GM18517 (cell line): ENCODE results near the gene GPR179.
A peak's percentile ranks its signal among the peaks of the same experiment; 100 is the strongest.

Source experiments
- ATAC-seq: cut with Tn5 transposase; IDR thresholded peaks from one replicate; pipeline ENCODE4 v1.9.1; 2021; ENCODE audit warnings: mild to moderate bottlenecking, moderate library complexity; ENCODE audit not compliant: unreplicated experiment

GPR179 gene

GRCh38 chr17:38343608-38344419, at the start of gene GPR179:
TSS of gene GPR179 (minus strand) at chr17:38343956. CDS start at chr17:38343789, 167 bp downstream.
- no peak for ATAC-seq

GRCh38 chr17:38379448-38379847, 35.7 kb upstream of the GPR179 start:
- no peak for ATAC-seq

- ATAC-seq, result no peak
Observed at GRCh38 chr17:38369124-38369886, 25.5 kb upstream of the GPR179 start.

GRCh38 chr17:38364741-38365140, 21.0 kb upstream of the GPR179 start:
- no peak for ATAC-seq

GRCh38 chr17:38363016-38363415, 19.3 kb upstream of the GPR179 start:
- no peak for ATAC-seq

- ATAC-seq, result no peak
Observed at GRCh38 chr17:38361694-38362465, 18.1 kb upstream of the GPR179 start.

GRCh38 chr17:38358586-38359513, 15.1 kb upstream of the GPR179 start:
- ATAC-seq, result no peak

- no peak for ATAC-seq
Observed at GRCh38 chr17:38357486-38358123, 13.8 kb upstream of the GPR179 start.

- no peak for ATAC-seq
Observed at GRCh38 chr17:38355251-38355650, 11.5 kb upstream of the GPR179 start.

GRCh38 chr17:38354466-38354865, 10.7 kb upstream of the GPR179 start:
- no peak for ATAC-seq

- no peak for ATAC-seq
Observed at GRCh38 chr17:38353668-38354067, 9.9 kb upstream of the GPR179 start.

- ATAC-seq, result no peak
Observed at GRCh38 chr17:38353086-38353604, 9.4 kb upstream of the GPR179 start.

GRCh38 chr17:38352245-38353085, 8.7 kb upstream of the GPR179 start:
- peak; percentile 12 for ATAC-seq

- peak; percentile 85 for ATAC-seq
Observed at GRCh38 chr17:38351412-38352222, 7.9 kb upstream of the GPR179 start, which contains the start of gene SOCS7. TSS of gene SOCS7 (plus strand) at chr17:38351844. CDS start at chr17:38352053, 209 bp downstream.

- ATAC-seq, result no peak
Observed at GRCh38 chr17:38350035-38350434, 6.3 kb upstream of the GPR179 start.

- no peak for ATAC-seq
Observed at GRCh38 chr17:38349097-38349730, 5.5 kb upstream of the GPR179 start.

GRCh38 chr17:38345743-38346142, 2.0 kb upstream of the GPR179 start:
- no peak for ATAC-seq
